Heart left ventricle (tissue), 13 donors: ENCODE data around the gene IFI16.

Experiments
- CTCF ChIP-seq, 12 donors: fragments of 200-600 bp; sonication (generic) in 4 of 12; IDR thresholded peaks; one replicate each; pipeline versions ENCODE4 v1.5.0 to v1.8.0; 2018 to 2022; ENCODE audit warnings: antibody characterized with exemption in 12 of 12, mild to moderate bottlenecking in 5 of 12
- POLR2A ChIP-seq, 2 donors: fragments of 450-650 bp; IDR thresholded peaks; one replicate each; pipeline ENCODE4 v1.6.1; 2017; ENCODE audit warnings: antibody characterized with exemption in 2 of 2, mild to moderate bottlenecking in 2 of 2, moderate library complexity in 2 of 2
- donor health status: ischemic (EF 13 %, LVEDD 7.1; RV severe dilation, severe dysfunction).
- donor health status: DM: no; HTN: yes; CAD: no.
- donor health status: DM: no; HTN: no; CAD: no.
- donor health status: ischemic (EF 25% LVEDD 6.9; RV normal size, moderate dysfunction).
- donor health status: ischemic (EF 25% LVEDD 5.7; RV mildly dilated, moderate dysfunction).
- donor health status: ischemic (EF 35%, LVEDD 5.7; RV mildly dilated, moderate dysfunction).
- donor health status: nonischemic (EF 11% LVEDD 7.7; RV severe dilation, severe dysfunction).
- donor health status: DM: yes; HTN: yes; CAD: no.
- donor health status: PGD.
- donor health status: ischemic (EF 29% LVEDD 5.4; RV normal size, mild dysfunction).
- donor health status: nonischemic (EF 23%, LVEDD 6.1; RV moderate dilation, normal function).

- TF ChIP-seq CTCF (IDR thresholded peaks at IDR 0.05) = peak; percentile 60 to 80 (median 70)
- no peak for TF ChIP-seq POLR2A (IDR thresholded peaks at IDR 0.05)
These were observed 62.4 kb downstream of the IFI16 start for GRCh38 chr1:159071970-159072582.
